DND-41 (cell line): ENCODE data around the gene CCDC71L.

Source experiments
- CTCF ChIP-seq: IDR thresholded peaks from 2 replicates; pipeline ENCODE4 v1.5.1; 2012; ENCODE audit warnings: borderline replicate concordance, low read length, moderate library complexity, mild to moderate bottlenecking; ENCODE audit not compliant: poor library complexity, severe bottlenecking; ENCODE audit errors: extremely low read depth
- EZH2 ChIP-seq: IDR thresholded peaks from 3 replicates; pipeline ENCODE4 v1.6.1; 2012; ENCODE audit warnings: borderline replicate concordance, low read depth, mild to moderate bottlenecking, moderate library complexity, low read length, inconsistent platforms; ENCODE audit not compliant: severe bottlenecking

- TF ChIP-seq CTCF (no peak), EZH2 (no peak)
Observed at GRCh38 chr7:106643216-106644000, 17.6 kb downstream of the CCDC71L start.
